Hepatocyte (in vitro differentiated cells): ENCODE data around the gene DNMT3A.

Experiments used
- CTCF ChIP-seq: fragments of 200-600 bp; sonication (generic); IDR thresholded peaks from 2 replicates; pipeline ENCODE4 v1.5.1; 2016; ENCODE audit warnings: antibody characterized with exemption, mild to moderate bottlenecking; ENCODE audit not compliant: poor library complexity
- EZH2 ChIP-seq: fragments of 200-600 bp; sonication (generic); IDR thresholded peaks from 2 replicates; pipeline ENCODE4 v1.6.1; 2016; ENCODE audit warnings: antibody characterized with exemption, mild to moderate bottlenecking, borderline replicate concordance
- EZH2phosphoT487 ChIP-seq: fragments of 200-600 bp; sonication (generic); IDR thresholded peaks from one replicate; pipeline ENCODE4 v1.6.1; 2018; ENCODE audit warnings: antibody characterized with exemption, mild to moderate bottlenecking, low read depth, moderate library complexity; ENCODE audit not compliant: unreplicated experiment, severe bottlenecking

GRCh38 chr2:25369439-25369838 lies 27.7 kb upstream of the DNMT3A start:
- TF ChIP-seq EZH2 = no peak
- no peak for TF ChIP-seq CTCF
- TF ChIP-seq EZH2phosphoT487 = no peak
